ENCODE measurements around the gene PI4KA. TPM values are rescaled to one million over a fixed set of nuclear protein-coding genes. Genes with fewer than 3 reads are reported as not detected.

The PI4KA gene
- total RNA-seq, 2 experiments from 2014 or later: 57.9 to 59.0 TPM

GRCh38 chr22:20884454-20884853 is 25.8 kb upstream of the PI4KA start:
- ChIA-PET POLR2A (no interaction called here), CTCF (no interaction called here)

DNA sequence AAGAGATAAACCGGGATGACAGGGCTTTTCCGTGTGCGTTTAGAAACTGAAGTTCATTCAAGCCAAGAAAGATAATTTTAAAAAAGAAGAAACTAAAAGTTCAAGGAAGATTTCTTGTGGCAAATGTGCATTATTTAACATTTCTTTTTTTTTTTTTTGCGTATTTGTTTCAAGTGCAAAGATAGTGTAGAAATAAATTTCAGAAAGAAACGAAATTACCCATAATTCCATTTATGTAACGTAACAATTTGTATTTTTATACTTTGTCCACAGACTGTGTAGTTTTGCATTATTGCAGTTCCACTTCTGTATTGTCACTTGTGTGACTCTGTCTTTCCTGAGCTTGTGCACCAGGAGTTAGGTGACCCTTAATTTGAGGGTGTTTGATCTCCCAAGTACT is 24.2 kb upstream of the PI4KA start:
- ChIA-PET POLR2A (no interaction called here), CTCF (interaction anchor here (0.7 kb wide), 1 partner anchor 16 kb away, joined by 3 read pairs; no protein-coding TSS in a partner anchor)

- CTCF ChIA-PET: interaction anchor here (0.6 kb wide), 1 partner anchor 9 kb away, joined by 4 read pairs; no protein-coding TSS in a partner anchor
- POLR2A ChIA-PET: no interaction called here
Observed at GRCh38 chr22:20881869-20882815, 23.5 kb upstream of the PI4KA start.

GRCh38 chr22:20881231-20881630 is 22.6 kb upstream of the PI4KA start:
- ChIA-PET CTCF (no interaction called here), POLR2A (no interaction called here)

DNA sequence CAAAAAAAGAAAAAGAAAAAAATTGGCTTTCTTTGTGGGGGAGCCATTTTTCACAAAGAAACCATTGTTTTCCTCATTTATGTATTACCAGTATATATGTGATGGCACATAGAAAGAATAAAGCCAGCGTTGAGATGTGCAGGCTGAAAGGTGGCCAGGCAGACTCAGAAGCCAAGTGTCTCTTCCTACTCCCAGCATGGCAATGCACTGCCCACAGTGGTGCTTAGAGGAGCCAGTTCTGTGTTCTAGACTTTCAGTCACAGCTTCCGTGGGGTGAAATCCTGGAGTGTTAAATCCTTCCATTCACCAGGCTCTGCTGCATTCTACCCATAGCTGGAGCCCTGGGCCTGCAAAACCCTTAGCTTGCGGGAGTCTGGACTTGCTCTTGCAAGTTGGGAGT is 19.1 kb upstream of the PI4KA start:
- ChIA-PET CTCF (no interaction called here), POLR2A (no interaction called here)

GRCh38 chr22:20875296-20875695 is 16.7 kb upstream of the PI4KA start:
- CTCF ChIA-PET: interaction anchor here (0.7 to 1.1 kb wide), 2 partner anchors 16 to 28 kb away, joined by 3 to 4 read pairs; no protein-coding TSS in a partner anchor
- POLR2A ChIA-PET: no interaction called here

DNA sequence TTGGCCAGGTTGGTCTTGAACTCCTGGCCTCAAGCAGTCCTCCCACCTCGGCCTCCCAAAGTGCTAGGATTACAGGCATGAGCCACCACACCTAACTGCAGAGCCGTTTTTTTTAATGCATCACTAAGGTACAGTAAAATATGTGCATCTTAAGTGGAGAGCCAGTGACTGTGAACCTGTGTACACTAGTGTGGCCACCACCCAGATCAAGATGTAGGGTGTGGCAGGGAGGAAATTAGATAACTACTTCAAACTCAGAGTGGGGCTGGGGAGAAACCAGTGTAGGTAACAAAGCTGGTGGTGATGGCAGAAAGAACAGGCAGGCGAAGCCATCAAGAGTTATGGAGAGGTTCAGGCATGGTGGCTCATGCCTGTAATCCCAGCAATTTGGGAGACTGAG is 14.6 kb upstream of the PI4KA start:
- POLR2A ChIA-PET: no interaction called here
- CTCF ChIA-PET: interaction anchor here (0.7 kb wide), 2 partner anchors 9 to 163 kb away, joined by 3 to 4 read pairs; no protein-coding TSS in a partner anchor

- CTCF ChIA-PET: no interaction called here
- POLR2A ChIA-PET: no interaction called here
Observed at GRCh38 chr22:20869234-20869633, 10.6 kb upstream of the PI4KA start.

DNA sequence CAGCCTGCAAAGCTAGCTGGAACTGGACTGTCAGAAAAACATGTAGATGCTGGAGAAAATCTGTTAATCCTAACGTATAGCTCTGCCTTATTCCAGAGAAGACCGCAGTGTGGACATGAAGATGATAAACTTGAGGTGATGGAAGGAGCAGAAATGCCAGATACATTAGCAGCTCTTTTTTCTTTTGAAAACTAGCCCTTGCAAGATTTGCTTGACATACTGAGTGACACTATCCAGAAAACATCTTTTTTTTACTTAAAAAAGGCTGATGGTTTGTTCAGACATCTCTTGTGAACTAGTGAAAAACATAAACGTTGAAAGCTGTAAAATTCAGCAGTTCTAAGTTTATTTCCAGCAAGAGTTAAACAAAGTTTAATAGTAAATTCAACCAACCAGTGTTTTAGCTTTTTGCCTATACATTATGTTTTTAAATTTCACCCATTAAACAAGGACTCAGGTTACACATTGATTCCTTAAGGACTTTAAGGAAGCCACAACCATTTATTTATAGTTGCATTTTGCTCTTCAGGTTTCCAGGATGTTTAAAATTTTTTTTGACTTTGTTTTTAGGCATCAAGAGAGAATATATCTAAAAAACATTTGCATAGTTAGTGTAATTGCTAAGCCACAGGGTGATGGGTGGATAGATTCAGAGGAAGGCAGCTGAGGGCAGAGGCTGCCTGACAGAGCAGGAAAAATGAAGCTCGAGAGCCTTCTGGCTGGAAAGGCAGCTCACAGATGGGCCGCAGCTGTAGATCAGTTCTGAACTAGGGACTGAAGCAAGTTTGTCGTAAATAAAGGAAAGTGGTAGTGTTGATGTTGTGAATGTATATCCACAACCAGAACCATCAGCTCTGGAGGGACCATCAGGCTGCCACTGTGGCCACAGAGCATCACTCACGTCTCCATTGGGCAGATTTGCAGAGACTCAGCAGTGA is 9.7 kb upstream of the PI4KA start:
- ChIA-PET CTCF (interaction anchor here (1.2 to 1.3 kb wide), 2 partner anchors 8 to 53 kb away, joined by 4 read pairs; no protein-coding TSS in a partner anchor), POLR2A (no interaction called here)

GRCh38 chr22:20867179-20868024 is 8.8 kb upstream of the PI4KA start:
- ChIA-PET POLR2A (no interaction called here), CTCF (interaction anchor here (0.6 to 1.3 kb wide), 3 partner anchors 9 to 54 kb away, joined by 3 to 4 read pairs (median 4); no protein-coding TSS in a partner anchor)

- ChIA-PET CTCF (interaction anchor here (0.6 to 1.3 kb wide), 2 partner anchors 16 to 55 kb away, joined by 3 to 4 read pairs; no protein-coding TSS in a partner anchor), POLR2A (no interaction called here)
Observed at GRCh38 chr22:20866736-20867135, 8.1 kb upstream of the PI4KA start.

- POLR2A ChIA-PET: no interaction called here
- CTCF ChIA-PET: no interaction called here
Observed at GRCh38 chr22:20865875-20866445, 7.3 kb upstream of the PI4KA start.

DNA sequence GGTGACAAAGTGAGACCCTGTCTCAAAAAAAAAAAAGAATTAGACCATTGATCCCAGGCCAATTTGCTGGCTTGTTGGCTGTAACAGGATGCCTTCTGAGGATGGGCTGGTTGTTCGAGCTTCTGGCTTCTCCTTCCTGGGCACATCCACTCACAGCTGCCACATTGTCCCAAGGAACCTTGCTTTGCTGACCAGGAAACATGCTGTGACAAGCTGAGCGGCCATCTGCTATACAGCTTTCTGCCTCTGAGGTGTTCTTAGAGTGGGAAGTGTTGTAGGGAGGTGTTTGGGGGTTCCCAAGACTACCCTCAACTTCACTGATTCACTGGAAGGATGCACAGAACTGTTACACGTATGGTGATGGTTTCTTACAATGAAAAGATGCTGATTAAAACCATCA is 6.7 kb upstream of the PI4KA start:
- POLR2A ChIA-PET: no interaction called here

GRCh38 chr22:20864186-20864908 is 5.7 kb upstream of the PI4KA start:
- CTCF ChIA-PET: interaction anchor here (0.6 to 0.8 kb wide), 2 partner anchors 21 to 52 kb away, joined by 3 to 5 read pairs; no protein-coding TSS in a partner anchor
- POLR2A ChIA-PET: no interaction called here

More for the DNA sequence above, 6.7 kb upstream of the PI4KA start:
- CTCF ChIA-PET: interaction anchor here (0.6 kb wide), 1 partner anchor 20 kb away, joined by 3 read pairs; no protein-coding TSS in a partner anchor

- CTCF ChIA-PET: interaction anchor here (0.8 kb wide), 1 partner anchor 53 kb away, joined by 5 read pairs; no protein-coding TSS in a partner anchor
- POLR2A ChIA-PET: no interaction called here
Observed at GRCh38 chr22:20863366-20863765, 4.8 kb upstream of the PI4KA start.

DNA sequence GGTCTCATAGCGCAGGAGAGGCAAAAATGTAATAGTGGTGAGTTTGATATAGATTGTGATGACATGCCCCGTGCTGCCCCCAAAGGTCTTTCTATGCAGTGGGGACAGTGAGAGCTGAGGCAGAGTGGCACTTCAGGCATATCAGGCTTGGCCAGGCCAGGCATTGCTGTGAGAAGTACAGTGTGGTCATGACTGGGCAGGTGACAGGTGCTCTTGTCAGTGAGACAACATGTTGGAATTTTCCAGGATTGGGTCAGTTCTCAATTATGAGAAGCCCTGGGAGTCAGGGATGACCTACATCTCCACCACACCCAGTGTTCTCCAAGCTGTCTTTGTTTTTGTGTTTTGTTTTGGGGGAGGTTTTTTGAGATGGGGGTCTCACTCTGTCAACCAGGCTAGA is 3.9 kb upstream of the PI4KA start:
- POLR2A ChIA-PET: no interaction called here
- CTCF ChIA-PET: no interaction called here

GRCh38 chr22:20859615-20860014 is 1.0 kb upstream of the PI4KA start:
- ChIA-PET POLR2A (interaction anchor here (0.7 kb wide), 2 partner anchors 123 to 143 kb away, joined by 3 to 5 read pairs; partner anchors contain the start of gene LZTR1), CTCF (interaction anchor here (1.1 kb wide), 2 partner anchors 101 to 130 kb away, joined by 3 to 6 read pairs; no protein-coding TSS in a partner anchor)

Data from activated CD8-positive, alpha-beta memory T cell treated with anti-CD3 and anti-CD28 coated beads for 36 hours (primary cell).